ENCODE measurements around the gene AUTS2. TPM values are rescaled to one million over a fixed set of nuclear protein-coding genes. Genes with fewer than 3 reads are reported as not detected.

The AUTS2 gene
- total and polyA plus RNA-seq, 2 of the 8 experiments (the other 6 are each of a cell fraction or from before 2014, with no cell fraction given) = 25.9 to 101 TPM

DNA sequence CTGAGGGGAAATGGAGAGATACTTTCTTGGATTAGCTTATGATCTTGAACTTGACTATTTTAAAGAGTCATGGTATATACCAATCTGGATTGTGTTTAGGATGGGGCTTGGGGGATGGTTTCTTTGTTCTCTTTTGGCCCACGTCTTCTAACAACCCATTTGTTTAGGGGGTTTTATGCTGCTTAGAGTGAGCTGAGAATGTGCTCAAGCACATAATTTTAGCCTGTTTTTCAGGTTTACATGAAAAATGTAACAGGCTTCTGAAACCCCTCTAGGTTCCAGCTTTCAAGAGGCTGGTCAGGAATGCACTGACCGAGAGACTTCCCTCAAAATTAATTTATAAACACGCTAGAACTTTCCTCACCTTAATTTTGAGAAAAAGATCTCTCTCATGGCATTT is 94.3 kb downstream of the AUTS2 start:
- Histone ChIP-seq H3K18ac (ENCODE audit: extremely low read depth, low read length) (no peak overlapping the region), H3K56ac (replicated peaks; ENCODE audit: insufficient read length, low read depth, low read length) (no peak overlapping the region), H4K91ac (replicated peaks; ENCODE audit: insufficient read length, low read length) (no peak overlapping the region), H3K27me3 (replicated peaks in 1 of 4; ENCODE audit: control insufficient read depth in 3 of 4, extremely low read depth in 1 of 4, insufficient read depth in 3 of 4, low read length in 3 of 4) (no peaks in the 10 kb centered on the region), H3K4me3 (ENCODE audit: extremely low read depth in 1 of 4, insufficient read depth in 2 of 4, low read depth in 3 of 4, low read length in 4 of 4) (no peak overlapping the region), H4K20me1 (replicated peaks in 1 of 2; ENCODE audit: control insufficient read depth in 1 of 2, insufficient read depth in 2 of 2, low read length in 2 of 2) (no peaks in the 10 kb centered on the region), H3K79me1 (ENCODE audit: low read depth, low read length) (no peaks in the 10 kb centered on the region), H2BK12ac (ENCODE audit: low read depth, low read length) (no peak overlapping the region), H2AK5ac (ENCODE audit: low read depth, low read length) (no peak overlapping the region), H2BK5ac (ENCODE audit: low read depth, low read length) (no peak overlapping the region), H3K9me3 (ENCODE audit: insufficient read depth in 2 of 2, low read depth in 1 of 2, low read length in 1 of 2) (no peaks in the 10 kb centered on the region), H3K4me1 (replicated peaks in 1 of 4; ENCODE audit: control insufficient read depth in 3 of 4, insufficient read depth in 4 of 4, low read length in 3 of 4) (peaks cover 0 to 2% (median 0%) of the 10 kb centered on the region in 4 experiments; a peak in 1 of 7 replicates), H4K5ac (ENCODE audit: insufficient read length, low read depth, low read length) (no peak overlapping the region), H4K8ac (ENCODE audit: extremely low read depth, insufficient read depth, low read length) (no peak overlapping the region), H3K14ac (ENCODE audit: insufficient read length) (no peak overlapping the region), H3K9ac (replicated peaks in 1 of 4; ENCODE audit: extremely low read depth in 1 of 4, low read depth in 3 of 4, low read length in 3 of 4) (no peak overlapping the region), H3K27ac (ENCODE audit: low read depth, low read length) (no peak overlapping the region), H3K4ac (replicated peaks; ENCODE audit: insufficient read length, low read depth, low read length) (no peak overlapping the region), H3K23me2 (ENCODE audit: low read depth, low read length) (no peaks in the 10 kb centered on the region), H2BK120ac (replicated peaks; ENCODE audit: low read depth, low read length) (no peak overlapping the region), H3K4me2 (ENCODE audit: insufficient read depth in 1 of 2, low read depth in 2 of 2, low read length in 2 of 2) (no peak overlapping the region), H2AFZ (ENCODE audit: low read length) (no peak overlapping the region), H2BK20ac (ENCODE audit: low read length) (no peak overlapping the region), H3K79me2 (ENCODE audit: control insufficient read depth in 1 of 2, insufficient read depth in 2 of 2, low read length in 2 of 2) (no peaks in the 10 kb centered on the region), H3K36me3 (ENCODE audit: control insufficient read depth in 2 of 4, insufficient read depth in 4 of 4, low read length in 3 of 4) (no peaks in the 10 kb centered on the region), H3K23ac (ENCODE audit: insufficient read length) (no peak overlapping the region), H2BK15ac (ENCODE audit: low read length) (no peak overlapping the region)
- DNase-seq (ENCODE audit: low read depth in 1 of 2, low spot score in 2 of 2) (no peak), FAIRE-seq (no peak)
- CTCF ChIA-PET (ENCODE audit: partially characterized antibody) = no interaction called here
- no peak for TF ChIP-seq TAF7 (optimal IDR thresholded peaks at IDR 0.05; ENCODE audit: borderline replicate concordance, low read depth, low read length)
- TF ChIP-seq KDM4A (IDR thresholded peaks at IDR 0.05; ENCODE audit: low read depth, low read length, severe bottlenecking) = no peak
- TF ChIP-seq PHF8 (conservative IDR thresholded peaks at IDR 0.05; ENCODE audit: low read depth, low read length) = no peak
- TF ChIP-seq SP1 (IDR thresholded peaks at IDR 0.05; ENCODE audit: low read depth, low read length) = no peak
- no peak for TF ChIP-seq SUZ12 (IDR thresholded peaks at IDR 0.05; ENCODE audit: low read length)
- TF ChIP-seq EZH2 (IDR thresholded peaks at IDR 0.05; ENCODE audit: low read depth, low read length, severe bottlenecking) = no peak
- TF ChIP-seq, protein P1, sequence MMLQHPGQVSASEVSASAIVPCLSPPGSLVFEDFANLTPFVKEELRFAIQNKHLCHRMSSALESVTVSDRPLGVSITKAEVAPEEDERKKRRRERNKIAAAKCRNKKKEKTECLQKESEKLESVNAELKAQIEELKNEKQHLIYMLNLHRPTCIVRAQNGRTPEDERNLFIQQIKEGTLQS (IDR thresholded peaks at IDR 0.05; ENCODE audit: insufficient read depth, low read depth, low read length) = no peak
- no peak for TF ChIP-seq YY1 (IDR thresholded peaks at IDR 0.05; ENCODE audit: low read depth, low read length)
- TF ChIP-seq, protein P2, sequence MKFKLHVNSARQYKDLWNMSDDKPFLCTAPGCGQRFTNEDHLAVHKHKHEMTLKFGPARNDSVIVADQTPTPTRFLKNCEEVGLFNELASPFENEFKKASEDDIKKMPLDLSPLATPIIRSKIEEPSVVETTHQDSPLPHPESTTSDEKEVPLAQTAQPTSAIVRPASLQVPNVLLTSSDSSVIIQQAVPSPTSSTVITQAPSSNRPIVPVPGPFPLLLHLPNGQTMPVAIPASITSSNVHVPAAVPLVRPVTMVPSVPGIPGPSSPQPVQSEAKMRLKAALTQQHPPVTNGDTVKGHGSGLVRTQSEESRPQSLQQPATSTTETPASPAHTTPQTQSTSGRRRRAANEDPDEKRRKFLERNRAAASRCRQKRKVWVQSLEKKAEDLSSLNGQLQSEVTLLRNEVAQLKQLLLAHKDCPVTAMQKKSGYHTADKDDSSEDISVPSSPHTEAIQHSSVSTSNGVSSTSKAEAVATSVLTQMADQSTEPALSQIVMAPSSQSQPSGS (IDR thresholded peaks at IDR 0.05; ENCODE audit: low read length) = no peak
- TF ChIP-seq HDAC2 (IDR thresholded peaks at IDR 0.05; ENCODE audit: borderline replicate concordance in 1 of 2, low read depth in 2 of 2, low read length in 2 of 2) = no peak
- POLR2A ChIA-PET (ENCODE audit: partially characterized antibody) = no interaction called here
- 89% methylated on average over 3 of the region's 3 CpGs; no CpG with 5 or more reads in 1 of the 2 experiments for WGBS, 2 experiments (ENCODE audit: extremely low coverage in 1 of 2, insufficient coverage in 1 of 2, insufficient read length in 1 of 2, insufficient replicate concordance in 2 of 2, low coverage in 1 of 2, low lambda C conversion rate in 2 of 2, missing lambda C conversion rate in 1 of 2)
